Testis (tissue), 2 donors: ENCODE data around the gene PSMB4.

Source experiments
- CTCF ChIP-seq, 3 experiments: fragments of 450-650 bp in 2 of 3; fragments of 200-600 bp in 1 of 3; sonication (generic) in 1 of 3; IDR thresholded peaks; one replicate each; pipeline ENCODE4 v1.5.1; 2016 to 2019; ENCODE audit warnings: antibody characterized with exemption in 3 of 3, mild to moderate bottlenecking in 2 of 3, moderate library complexity in 1 of 3
- POLR2A ChIP-seq: fragments of 450-650 bp; IDR thresholded peaks from one replicate; pipeline ENCODE4 v1.6.1; 2017; ENCODE audit warnings: antibody characterized with exemption, mild to moderate bottlenecking, moderate library complexity

GRCh38 chr1:151386002-151386401, 13.4 kb upstream of the PSMB4 start:
- TF ChIP-seq CTCF (IDR thresholded peaks at IDR 0.05): no peak
- no peak for TF ChIP-seq POLR2A
